ENCODE data around the gene SELL.
"Not testable (repeated sequence)": the region's sequence is repeated elsewhere in the genome, so short reads cannot be mapped to it uniquely, and the experiment has no call there.

The SELL gene

GRCh38 chr1:169667699-169668596, 43.5 kb downstream of the SELL start:
- not testable (repeated sequence) for DNase-seq (ENCODE audit: low read depth)

DNA sequence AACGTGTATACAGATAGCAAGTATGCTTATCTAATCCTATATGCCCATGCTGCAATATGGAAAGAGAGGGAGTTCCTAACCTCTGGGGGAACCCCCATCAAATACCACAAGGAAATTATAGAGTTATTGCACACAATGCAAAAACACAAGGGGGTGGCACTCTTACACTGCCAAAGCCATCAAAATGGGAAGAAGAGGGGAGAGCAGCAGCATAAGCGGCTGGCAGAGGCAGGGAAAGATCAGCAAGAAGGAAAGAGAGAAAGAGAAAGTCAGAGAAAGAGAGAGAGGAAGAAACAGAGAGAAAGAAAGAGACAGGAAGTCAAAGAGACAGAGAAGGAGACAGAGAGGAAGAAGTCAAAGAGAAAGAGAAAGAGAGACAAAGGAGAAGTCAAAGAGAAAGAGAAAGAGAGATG, 44.2 kb downstream of the SELL start:
- DNase-seq (ENCODE audit: low read depth) = not testable (repeated sequence)

GRCh38 chr1:169662680-169663079, 48.7 kb downstream of the SELL start:
- not testable (repeated sequence) for DNase-seq (ENCODE audit: low read depth)

DNA sequence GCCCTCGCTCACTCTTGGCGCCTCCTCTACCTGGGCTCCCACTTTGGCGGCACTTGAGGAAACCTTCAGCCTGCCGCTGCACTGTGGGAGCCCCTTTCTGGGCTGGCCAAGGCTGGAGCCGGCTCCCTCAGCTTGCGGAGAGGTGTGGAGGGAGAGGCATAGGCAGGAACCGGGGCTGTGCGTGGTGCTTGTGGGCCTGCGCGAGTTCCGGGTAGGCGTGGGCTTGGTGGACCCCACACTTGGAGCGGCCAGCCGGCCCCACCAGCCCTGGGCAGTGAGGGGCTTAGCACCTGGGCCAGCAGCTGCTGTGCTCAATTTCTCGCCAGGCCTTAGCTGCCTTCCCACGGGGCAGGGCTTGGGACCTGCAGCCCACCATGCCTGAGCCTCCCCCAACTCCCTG, 50.4 kb downstream of the SELL start:
- not testable (repeated sequence) for DNase-seq (ENCODE audit: low read depth)

DNA sequence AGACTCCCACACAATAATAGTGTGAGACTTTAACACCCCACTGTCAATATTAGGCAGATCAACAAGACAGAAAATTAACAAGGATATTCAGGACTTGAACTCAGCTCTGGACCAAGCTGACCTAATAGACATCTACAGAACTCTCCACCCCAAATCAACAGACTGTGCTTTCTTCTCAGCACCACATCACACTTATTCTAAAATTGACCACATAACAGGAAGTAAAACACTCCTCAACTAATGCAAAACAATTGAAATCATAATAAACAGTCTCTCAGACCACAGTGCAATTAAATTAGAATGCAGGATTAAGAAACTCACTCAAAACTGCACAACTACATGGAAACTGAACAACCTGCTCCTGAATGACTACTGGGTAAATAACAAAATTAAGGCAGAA, 52.6 kb downstream of the SELL start:
- not testable (repeated sequence) for DNase-seq (ENCODE audit: low read depth)

DNA sequence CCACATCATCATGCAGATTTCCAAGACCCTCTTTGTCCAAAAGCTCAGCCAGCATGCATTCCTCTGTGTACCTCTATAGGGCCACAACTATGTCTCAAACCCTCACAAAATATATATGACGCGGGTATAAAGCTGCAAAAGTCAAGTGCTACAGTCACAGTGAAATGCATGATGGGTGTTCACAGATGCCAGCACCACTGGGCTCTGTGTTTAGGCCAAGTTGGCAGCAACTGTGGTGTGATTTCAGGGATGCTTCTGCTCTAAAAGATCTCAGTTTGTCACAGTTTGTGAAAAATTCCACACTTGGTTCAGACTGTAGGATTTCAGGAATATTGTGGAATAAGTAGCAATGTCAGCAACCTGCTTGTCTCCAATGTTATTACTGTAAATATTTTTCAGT, 57.5 kb downstream of the SELL start:
- no peak for DNase-seq (ENCODE audit: low read depth)

GRCh38 chr1:169651035-169651434, 60.4 kb downstream of the SELL start:
- no peak for DNase-seq (ENCODE audit: low read depth)

DNA sequence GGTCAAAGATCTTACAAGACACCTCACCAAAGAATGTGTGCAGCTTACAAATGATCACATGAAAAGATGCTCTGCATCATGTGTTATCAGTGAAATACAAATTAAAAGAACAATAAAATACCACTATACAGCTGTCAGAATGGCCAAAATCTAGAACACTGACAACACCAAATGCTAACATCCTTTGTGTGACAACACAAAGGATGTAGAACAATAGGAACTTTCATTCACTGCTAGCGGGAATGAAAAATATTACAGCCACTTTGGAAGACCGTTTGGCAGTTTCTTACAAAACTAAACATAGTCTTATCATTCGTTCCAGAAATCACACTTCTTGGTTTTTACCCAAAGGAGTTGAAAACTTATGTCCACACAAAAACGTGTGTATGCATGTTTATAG, 60.9 kb downstream of the SELL start:
- no peak for DNase-seq (ENCODE audit: low read depth)

GRCh38 chr1:169648709-169649108, 62.7 kb downstream of the SELL start:
- DNase-seq (ENCODE audit: low read depth) = no peak

GRCh38 chr1:169648187-169648586, 63.2 kb downstream of the SELL start:
- no peak for DNase-seq (ENCODE audit: low read depth)

GRCh38 chr1:169647512-169647911, 63.9 kb downstream of the SELL start:
- no peak for DNase-seq (ENCODE audit: low read depth)

- DNase-seq (ENCODE audit: low read depth) = no peak
Observed at GRCh38 chr1:169644297-169644696, 67.1 kb downstream of the SELL start.
